Upper lobe of left lung (tissue), 6 donors: Measurements from ENCODE around the gene ZSCAN30. TPM values are rescaled to one million over a fixed set of nuclear protein-coding genes. Genes with fewer than 3 reads are reported as not detected.

Experiments
- ATAC-seq, 2 donors: fragments of 200-7000 bp; cut with Tn5 transposase; one replicate each; pipeline ENCODE4 v1.9.1; 2022; ENCODE audit warnings: mild to moderate bottlenecking in 2 of 2, moderate library complexity in 2 of 2; ENCODE audit not compliant: low FRiP score in 2 of 2
- DNase-seq, 2 donors: peaks; one replicate each; pipeline ENCODE4 v3.0.0-alpha.2; 2019 to 2020
- H3K27ac ChIP-seq, 4 donors: fragments of 200-600 bp; sonication (generic); one replicate each; pipeline ENCODE4 v1.5.1; 2016 to 2019
- H3K27me3 ChIP-seq, 4 donors: fragments of 200-600 bp; sonication (generic); one replicate each; pipeline ENCODE4 v1.5.1; 2017 to 2019
- H3K36me3 ChIP-seq, 4 donors: fragments of 200-600 bp; sonication (generic); one replicate each; pipeline ENCODE4 v1.5.1; 2016 to 2019
- H3K4me1 ChIP-seq, 4 donors: fragments of 200-600 bp; sonication (generic); one replicate each; pipeline ENCODE4 v1.5.1; 2018 to 2019
- H3K4me3 ChIP-seq, 4 donors: fragments of 200-600 bp; sonication (generic); one replicate each; pipeline ENCODE4 v1.5.1; 2017 to 2019; ENCODE audit warnings: mild to moderate bottlenecking in 2 of 4, moderate library complexity in 1 of 4
- H3K9me3 ChIP-seq, 4 donors: fragments of 200-600 bp; sonication (generic); one replicate each; pipeline ENCODE4 v1.5.1; 2018 to 2019
- EP300 ChIP-seq, 4 donors: sonication (generic); formaldehyde crosslinking; IDR thresholded peaks; one replicate each; pipeline ENCODE4 v1.5.1; 2017; ENCODE audit warnings: antibody characterized with exemption in 4 of 4, control low read depth in 2 of 4
- POLR2A ChIP-seq, 4 donors: fragments of 450-650 bp; IDR thresholded peaks; one replicate each; pipeline ENCODE4 v1.5.1; 2016 to 2017; ENCODE audit warnings: antibody characterized with exemption in 4 of 4, mild to moderate bottlenecking in 2 of 4
- POLR2AphosphoS5 ChIP-seq, 2 donors: sonication (generic); formaldehyde crosslinking; IDR thresholded peaks; one replicate each; pipeline ENCODE4 v1.5.1; 2017; ENCODE audit warnings: antibody characterized with exemption in 2 of 2
- WGBS, 2 donors: methylation state at CpG; one replicate each; pipeline ENCODE4 v1.1.5; 2017 to 2018; 5-methylcytosine and 5-hydroxymethylcytosine counted together
- total RNA-seq, 6 donors: library from RNA; depleted of rRNA in 4 of 6; stranded (reverse); fragments of >200 nt in 4 of 6; gene quantifications; one replicate each; pipeline versions ENCODE4 v1.1.0 to v1.2.1, GENCODE V29; 2016 to 2021
- TF ChIP-seq, protein P1 (sequence below), 6 experiments: fragments of 450-650 bp in 4 of 6; fragments of 200-600 bp in 2 of 6; sonication (generic) in 2 of 6; IDR thresholded peaks; one replicate each; pipeline ENCODE4 v1.5.1; 2016 to 2019; ENCODE audit warnings: antibody characterized with exemption in 6 of 6
- donor health status: DM: no; HTN: no; CAD: no; lungs with moderate emphysema.
- donor health status: DM: no; HTN: yes; CAD: no; lungs with severe emphysema.

ZSCAN30 gene
- total RNA-seq, 6 donors from 2014 or later = 11.4 to 67.1 (median 14.0) TPM

DNA sequence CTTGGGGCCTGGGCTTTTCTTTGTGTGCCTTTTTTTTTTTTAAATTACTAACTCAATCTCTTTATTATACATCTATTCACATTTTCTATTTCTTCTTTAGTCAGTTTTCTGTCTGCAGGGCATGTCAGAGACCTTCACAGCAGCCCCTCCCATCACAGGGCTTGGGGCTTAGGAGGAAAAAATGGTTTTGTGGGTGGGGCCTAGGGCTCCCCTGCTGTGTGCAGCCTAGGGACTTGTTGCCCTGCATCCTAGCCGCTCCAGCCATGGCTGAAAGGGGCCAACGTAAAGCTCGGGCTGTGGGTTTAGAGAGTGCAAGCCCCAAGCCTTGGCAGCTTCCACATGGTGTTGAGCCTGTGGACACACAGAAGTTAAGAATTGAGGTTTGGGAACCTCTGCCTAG lies 13.8 kb downstream of the ZSCAN30 start:
- Histone ChIP-seq H3K36me3 (no peaks in the 10 kb centered on the region), H3K27me3 (no peaks in the 10 kb centered on the region), H3K4me3 (no peak overlapping the region), H3K9me3 (no peaks in the 10 kb centered on the region), H3K27ac (no peak overlapping the region), H3K4me1 (no peaks in the 10 kb centered on the region)
- WGBS, 2 donors = 95% methylated on average over 3 of the region's 3 CpGs
- DNase-seq (no peak), ATAC-seq (no peak)
- TF ChIP-seq, protein P1, sequence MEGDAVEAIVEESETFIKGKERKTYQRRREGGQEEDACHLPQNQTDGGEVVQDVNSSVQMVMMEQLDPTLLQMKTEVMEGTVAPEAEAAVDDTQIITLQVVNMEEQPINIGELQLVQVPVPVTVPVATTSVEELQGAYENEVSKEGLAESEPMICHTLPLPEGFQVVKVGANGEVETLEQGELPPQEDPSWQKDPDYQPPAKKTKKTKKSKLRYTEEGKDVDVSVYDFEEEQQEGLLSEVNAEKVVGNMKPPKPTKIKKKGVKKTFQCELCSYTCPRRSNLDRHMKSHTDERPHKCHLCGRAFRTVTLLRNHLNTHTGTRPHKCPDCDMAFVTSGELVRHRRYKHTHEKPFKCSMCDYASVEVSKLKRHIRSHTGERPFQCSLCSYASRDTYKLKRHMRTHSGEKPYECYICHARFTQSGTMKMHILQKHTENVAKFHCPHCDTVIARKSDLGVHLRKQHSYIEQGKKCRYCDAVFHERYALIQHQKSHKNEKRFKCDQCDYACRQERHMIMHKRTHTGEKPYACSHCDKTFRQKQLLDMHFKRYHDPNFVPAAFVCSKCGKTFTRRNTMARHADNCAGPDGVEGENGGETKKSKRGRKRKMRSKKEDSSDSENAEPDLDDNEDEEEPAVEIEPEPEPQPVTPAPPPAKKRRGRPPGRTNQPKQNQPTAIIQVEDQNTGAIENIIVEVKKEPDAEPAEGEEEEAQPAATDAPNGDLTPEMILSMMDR (IDR thresholded peaks at IDR 0.05) = no peak

DNA sequence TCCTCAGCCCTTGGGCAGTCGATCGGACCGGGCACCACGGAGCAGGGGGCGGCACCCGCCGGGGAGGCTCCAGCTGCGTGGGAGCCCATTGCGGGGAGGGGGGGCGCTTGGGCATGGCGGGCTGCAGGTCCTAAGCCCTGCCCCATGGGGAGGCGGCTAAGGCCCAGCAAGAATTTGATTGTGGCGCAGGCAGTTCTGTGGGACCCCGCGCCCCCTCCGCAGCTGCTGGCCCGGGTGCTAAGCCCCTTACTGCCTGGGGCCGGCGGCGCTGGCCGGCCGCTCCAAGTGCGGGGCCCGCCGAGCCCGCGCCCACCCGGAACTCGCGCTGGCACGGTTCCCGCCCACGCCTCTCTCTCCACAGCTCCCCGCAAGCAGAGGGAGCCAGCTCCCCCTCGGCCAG lies 18.4 kb downstream of the ZSCAN30 start:
- DNase-seq (peak in 1 of 2 donors; percentile 79), ATAC-seq (no peak)
- Histone ChIP-seq H3K36me3 (no peaks in the 10 kb centered on the region), H3K27ac (no peak overlapping the region), H3K4me1 (peaks cover 4 to 6% (median 6%) of the 10 kb centered on the region in 4 donors), H3K9me3 (no peaks in the 10 kb centered on the region), H3K27me3 (no peaks in the 10 kb centered on the region), H3K4me3 (no peak overlapping the region)
- WGBS, 2 donors = 97 to 99% methylated on average over 20 to 27 of the region's 35 CpGs
- TF ChIP-seq EP300 (IDR thresholded peaks at IDR 0.05) (no peak), POLR2A (IDR thresholded peaks at IDR 0.05) (no peak), POLR2AphosphoS5 (IDR thresholded peaks at IDR 0.05) (no peak)
- TF ChIP-seq, protein P1 (IDR thresholded peaks at IDR 0.05) = no peak

DNA sequence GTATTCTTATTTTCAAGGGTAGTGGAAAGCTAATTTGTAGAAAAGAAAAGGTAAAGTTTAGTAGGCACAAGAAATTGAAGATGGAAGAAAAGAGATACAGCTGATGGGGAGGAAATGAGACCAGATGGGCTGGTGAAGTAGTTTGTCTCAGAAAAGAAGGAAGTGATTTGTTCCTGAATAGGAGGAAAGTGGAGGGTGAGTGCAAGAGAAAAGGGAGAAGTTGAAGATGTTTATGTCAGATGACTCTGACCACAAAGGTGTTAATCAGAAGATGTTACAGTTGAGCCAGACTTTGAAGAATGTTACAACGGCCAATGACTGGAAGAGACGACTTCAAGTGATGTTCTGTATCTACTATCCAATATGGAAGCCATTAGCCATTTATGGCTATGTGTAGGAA lies 21.2 kb downstream of the ZSCAN30 start:
- no peak overlapping the region for H3K27ac ChIP-seq
- WGBS, 2 donors = 63 to 67% methylated on average over 2 of the region's 2 CpGs
- ATAC-seq = no peak

DNA sequence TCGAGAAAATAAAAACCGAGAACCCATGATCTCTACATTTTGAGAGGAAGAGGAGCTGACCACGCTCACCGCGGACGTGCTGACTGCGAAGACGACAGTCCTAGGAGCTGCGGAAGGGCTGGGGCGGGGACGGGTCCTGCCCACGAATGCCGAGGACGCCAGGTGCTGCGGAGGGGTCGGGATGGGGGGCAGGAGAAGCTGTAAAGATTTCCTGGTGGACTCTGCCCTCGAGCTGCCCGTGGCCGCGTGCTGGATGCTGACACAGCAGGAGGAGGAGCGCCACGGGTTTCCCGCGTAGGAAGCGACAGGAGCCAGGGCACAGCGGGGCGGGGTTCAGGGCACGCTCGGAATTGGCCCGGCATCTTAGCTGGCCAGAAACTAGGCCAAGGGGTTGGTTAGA lies 22.2 kb downstream of the ZSCAN30 start:
- peak in 1 of 2 donors; percentile 83 for DNase-seq
- Histone ChIP-seq H3K4me1 (peaks cover 4 to 6% (median 6%) of the 10 kb centered on the region in 4 donors), H3K27ac (peak overlapping the region; percentile 81 to 90 (median 84)), H3K9me3 (no peaks in the 10 kb centered on the region), H3K36me3 (peaks cover 0 to 12% (median 0%) of the 10 kb centered on the region in 4 donors), H3K27me3 (no peaks in the 10 kb centered on the region), H3K4me3 (peak overlapping the region; percentile 35 to 74 (median 61))
- TF ChIP-seq, protein P1 (IDR thresholded peaks at IDR 0.05) = no peak
- no peak for TF ChIP-seq EP300 (IDR thresholded peaks at IDR 0.05)
- no peak for TF ChIP-seq POLR2AphosphoS5 (IDR thresholded peaks at IDR 0.05)
- no peak for TF ChIP-seq POLR2A (IDR thresholded peaks at IDR 0.05)
- whole genome bisulfite sequencing, 2 donors = 50 to 66% methylated on average over 30 of the region's 30 CpGs
- peak in 1 of 2 donors; percentile 3 for ATAC-seq

More for the DNA sequence above, 21.2 kb downstream of the ZSCAN30 start:
- Histone ChIP-seq H3K36me3 (peaks cover 0 to 4% (median 0%) of the 10 kb centered on the region in 4 donors), H3K4me1 (peaks cover 4 to 6% (median 6%) of the 10 kb centered on the region in 4 donors), H3K9me3 (no peaks in the 10 kb centered on the region), H3K4me3 (no peak overlapping the region), H3K27me3 (no peaks in the 10 kb centered on the region)
- TF ChIP-seq, protein P1 (IDR thresholded peaks at IDR 0.05) = no peak
- DNase-seq = no peak

DNA sequence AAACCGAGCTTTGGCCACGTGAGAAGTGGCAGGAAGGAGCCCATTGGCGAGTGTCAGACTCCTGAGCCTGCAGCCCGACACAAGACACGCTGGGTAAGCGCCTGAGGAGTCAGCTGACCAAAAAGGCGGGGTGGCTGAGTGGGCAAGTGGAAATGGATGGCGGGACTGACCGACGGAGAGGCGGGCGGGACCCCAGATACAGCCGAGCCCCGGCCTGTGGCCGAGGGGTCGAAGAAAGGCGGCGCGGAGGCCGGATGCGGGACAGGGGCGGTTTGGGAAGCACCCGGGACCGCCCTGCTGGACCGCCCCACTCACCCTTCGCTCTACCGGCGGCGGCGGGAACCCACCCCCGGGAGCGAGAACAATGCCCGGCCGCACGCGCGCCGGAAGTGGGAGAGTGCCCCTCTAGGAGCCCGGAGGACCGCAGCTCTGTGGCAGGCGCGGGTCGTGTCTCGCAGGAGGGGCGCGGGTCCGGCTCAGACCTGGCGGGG lies 22.8 kb downstream of the ZSCAN30 start:
- WGBS, 2 donors = 1% methylated on average over 11 to 48 of the region's 48 CpGs
- Histone ChIP-seq H3K4me3 (peak overlapping the region; percentile 53 to 74 (median 65)), H3K4me1 (peaks cover 4 to 6% (median 6%) of the 10 kb centered on the region in 4 donors), H3K27me3 (no peaks in the 10 kb centered on the region), H3K9me3 (no peaks in the 10 kb centered on the region), H3K36me3 (peaks cover 0 to 18% (median 4%) of the 10 kb centered on the region in 4 donors), H3K27ac (peak overlapping the region; percentile 81 to 90 (median 84))
- peak; percentile 81 to 95 for DNase-seq
- peak; percentile 94 to 98 for ATAC-seq
- TF ChIP-seq, protein P1 (IDR thresholded peaks at IDR 0.05) = peak in 3 of 6 experiments; percentile 15 to 36 (median 29)
- TF ChIP-seq POLR2AphosphoS5 (IDR thresholded peaks at IDR 0.05) = peak; percentile 43 to 56
- peak in 2 of 4 donors; percentile 64 to 65 for TF ChIP-seq POLR2A (IDR thresholded peaks at IDR 0.05)
- TF ChIP-seq EP300 (IDR thresholded peaks at IDR 0.05) = no peak
